Motor neuron (in vitro differentiated cells): ENCODE measurements around the gene LSP1. TPM values are rescaled to one million over a fixed set of nuclear protein-coding genes. Genes with fewer than 3 reads are reported as not detected.

ENCODE experiments used
- ATAC-seq, 8 experiments: fragments of 200-7000 bp; cut with Tn5 transposase; replicated peaks in 6 of 8; 2 replicates each; pipeline ENCODE4 v1.8.0; 2021; ENCODE audit warnings: mild to moderate bottlenecking in 8 of 8, moderate library complexity in 8 of 8
- H3K27ac ChIP-seq, 2 donors: fragments of 250-450 bp; sonication (Bioruptor Pico); 2 replicates each; pipeline ENCODE4 v1.9.0; 2021; ENCODE audit warnings: antibody characterized with exemption in 2 of 2, mild to moderate bottlenecking in 2 of 2, moderate library complexity in 1 of 2
- H3K4me1 ChIP-seq, 2 donors: fragments of 250-450 bp; sonication (Bioruptor Pico); replicated peaks in 1 of 2; 2 replicates each; pipeline ENCODE4 v1.6.1; 2021; ENCODE audit warnings: antibody characterized with exemption in 2 of 2, mild to moderate bottlenecking in 2 of 2, moderate library complexity in 1 of 2
- H3K4me3 ChIP-seq, 5 donors: fragments of 250-450 bp; sonication (Bioruptor Pico); 2 replicates each; pipeline ENCODE4 v1.9.0; 2021; ENCODE audit warnings: antibody characterized with exemption in 5 of 5, mild to moderate bottlenecking in 5 of 5, moderate library complexity in 4 of 5
- WGBS, 10 experiments: fragments of 450-650 bp; shearing (Covaris generic); methylation state at CpG; one replicate each; pipeline ENCODE4 v1.0.0; 2022; 5-methylcytosine and 5-hydroxymethylcytosine counted together
- in situ Hi-C, 9 experiments: fragments of 400-800 bp; cut with MboI; loops; one replicate each; pipeline ENCODE4 v1.15.0; 2021; ENCODE audit warnings: low sequenced_read_pairs in 9 of 9, low pct_unique_long_range_greater_than_20kb in 2 of 9; ENCODE audit not compliant: unreplicated experiment in 9 of 9
- total RNA-seq, 8 experiments: library from RNA; unstranded; fragments of 300-600 nt; gene quantifications; 2 replicates each; pipeline versions ENCODE4 v1.2.3 to v1.2.4, GENCODE V29; 2022

LSP1 gene
- total RNA-seq, 8 experiments from 2014 or later = 0.05 to 12.9 (median 0.88) TPM

DNA sequence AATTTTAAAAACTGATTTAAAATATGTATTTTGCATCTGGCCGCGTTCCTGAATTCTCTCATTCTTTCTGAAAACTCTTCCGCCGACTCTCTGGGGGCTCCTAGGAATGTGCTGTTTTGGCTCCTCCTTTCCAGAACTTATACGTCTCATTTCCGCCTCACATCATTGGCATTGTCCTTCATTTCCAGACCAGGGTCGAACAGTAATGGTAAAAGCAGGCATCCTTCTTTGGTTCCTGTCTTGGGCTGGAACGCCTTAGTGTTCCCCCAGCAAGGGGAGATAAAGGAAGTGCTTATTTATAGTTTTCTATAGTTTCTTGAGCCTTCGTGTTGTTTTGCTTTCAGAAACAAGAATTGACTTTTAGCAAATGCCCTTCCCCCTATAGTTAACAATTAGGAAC, 55.7 kb downstream of the LSP1 start:
- Histone ChIP-seq H3K4me3 (no peak overlapping the region), H3K27ac (no peak overlapping the region), H3K4me1 (no peaks in the 10 kb centered on the region)
- in situ Hi-C loops = no loop called here
- no peak for ATAC-seq
- WGBS, 10 experiments = 11 to 86% (median 66%) methylated on average over 4 to 9 of the region's 9 CpGs

DNA sequence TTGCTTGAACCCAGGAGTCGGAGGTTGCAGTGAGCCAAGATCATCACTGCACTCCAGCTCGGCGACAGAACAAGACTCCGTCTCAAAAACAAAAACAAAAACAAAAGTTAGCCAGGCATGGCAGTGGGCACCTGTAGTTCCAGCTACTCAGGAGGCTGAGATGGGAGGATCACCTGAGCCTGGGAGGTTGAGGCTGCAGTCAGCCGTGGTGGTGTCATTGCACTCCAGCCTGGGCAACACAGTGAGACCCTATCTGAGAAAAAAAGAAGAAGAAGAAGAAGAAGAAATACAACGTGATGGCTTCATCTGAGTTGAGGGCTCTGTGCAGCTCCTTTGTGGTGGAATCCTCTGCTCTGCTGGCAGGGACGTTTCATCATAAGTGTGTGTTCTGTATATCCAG, 56.6 kb downstream of the LSP1 start:
- no peaks in the 10 kb centered on the region for H3K4me1 ChIP-seq
- 20 to 100% (median 86%) methylated on average over 2 to 7 of the region's 7 CpGs; no CpG with 5 or more reads in 3 of the 10 experiments for WGBS, 10 experiments
- H3K27ac ChIP-seq = no peak overlapping the region
- ATAC-seq = no peak
- in situ Hi-C loops = no loop called here
- no peak overlapping the region for H3K4me3 ChIP-seq

DNA sequence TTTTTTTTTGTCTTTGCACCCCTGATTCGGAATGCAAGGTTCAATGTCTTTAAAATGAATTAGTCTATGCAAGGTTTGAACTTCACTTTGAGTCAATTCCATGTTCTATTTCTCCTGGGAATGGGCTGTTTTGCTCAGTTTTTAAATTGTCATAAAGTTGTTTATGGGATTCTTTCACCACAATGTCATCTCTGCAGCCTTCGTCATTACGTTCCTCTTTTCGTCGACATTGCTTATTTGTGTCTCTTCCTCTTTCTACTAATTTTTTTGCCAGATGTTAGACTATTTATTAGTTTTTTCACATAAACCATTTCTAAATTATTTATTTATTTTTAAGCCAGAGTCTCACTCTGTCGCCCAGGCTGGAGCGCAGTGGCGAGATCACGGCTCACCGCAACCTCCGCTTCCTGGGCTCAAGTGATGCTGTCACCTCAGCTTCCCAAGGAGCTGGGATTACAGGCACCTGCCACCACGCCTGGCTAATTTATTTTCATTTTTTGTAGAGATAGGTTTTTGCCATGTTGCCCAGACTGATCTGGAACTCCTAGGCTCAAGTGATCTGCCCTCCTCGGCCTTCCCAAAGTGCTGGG, 59.5 kb downstream of the LSP1 start:
- in situ Hi-C loops = no loop called here
- Histone ChIP-seq H3K4me3 (no peak overlapping the region), H3K27ac (no peak overlapping the region), H3K4me1 (no peaks in the 10 kb centered on the region)
- 57 to 93% (median 81%) methylated on average over 1 to 13 of the region's 13 CpGs for WGBS, 10 experiments
- ATAC-seq = no peak

DNA sequence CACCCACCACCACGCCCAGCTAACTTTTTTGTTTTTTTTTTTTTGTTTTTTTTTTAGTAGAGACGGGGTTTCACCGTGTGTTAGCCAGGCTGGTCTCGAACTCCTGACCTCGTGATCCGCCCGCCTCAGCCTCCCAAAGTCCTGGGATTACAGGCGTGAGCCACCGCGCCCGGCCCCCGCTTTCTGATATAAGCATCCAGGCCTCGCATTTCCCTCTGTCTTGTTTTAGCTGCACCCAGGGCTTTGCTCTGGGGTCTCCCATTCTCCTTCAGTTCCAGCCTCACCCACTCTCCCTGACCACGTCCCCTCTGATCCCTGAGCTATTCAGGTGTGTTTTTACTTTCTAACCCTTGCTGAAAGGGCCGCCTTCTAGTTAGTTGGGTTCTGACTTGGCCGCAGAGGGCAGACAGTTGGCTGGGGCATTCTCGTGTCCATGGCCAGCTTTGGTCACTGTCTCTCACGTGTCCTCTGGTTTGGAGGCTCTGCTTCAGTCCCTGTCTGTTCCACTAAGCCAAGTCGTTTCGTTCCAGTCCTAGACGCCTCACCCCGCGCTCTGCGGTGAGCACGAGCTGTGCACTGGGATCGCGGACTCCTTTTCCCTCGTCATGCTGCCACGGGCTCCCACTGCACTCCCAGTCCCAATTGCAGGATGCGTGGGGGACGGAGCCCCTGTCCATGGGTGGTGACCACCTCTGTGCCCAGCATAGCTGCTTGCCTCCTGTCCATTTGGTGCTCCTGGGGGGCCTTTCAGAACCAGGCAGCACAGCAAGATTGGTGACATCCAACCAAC, 60.6 kb downstream of the LSP1 start:
- Histone ChIP-seq H3K4me3 (no peak overlapping the region), H3K4me1 (no peaks in the 10 kb centered on the region), H3K27ac (no peak overlapping the region)
- no peak for ATAC-seq
- in situ Hi-C loops = no loop called here
- WGBS, 10 experiments = 77 to 90% (median 84%) methylated on average over 3 to 22 of the region's 31 CpGs; no CpG with 5 or more reads in 1 of the 10 experiments

DNA sequence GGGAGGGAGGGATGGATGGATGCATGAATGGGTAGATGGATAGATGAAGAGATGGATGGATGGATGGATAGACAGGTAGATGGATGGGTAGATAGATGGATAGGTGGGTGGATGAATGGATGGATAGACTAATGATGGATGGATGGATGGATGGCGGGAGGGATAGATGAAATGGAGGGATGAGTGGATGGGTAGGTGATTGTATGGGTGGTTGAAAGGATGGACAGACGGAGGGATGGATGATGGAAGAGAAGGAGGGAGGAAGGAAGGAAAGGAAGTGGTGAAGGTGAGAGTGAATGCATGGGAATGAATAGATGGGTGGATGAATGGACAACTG, 62.9 kb downstream of the LSP1 start:
- in situ Hi-C loops = no loop called here
- no peak overlapping the region for H3K27ac ChIP-seq
- WGBS, 10 experiments = 0 to 82% (median 71%) methylated on average over 1 to 2 of the region's 2 CpGs; no CpG with 5 or more reads in 3 of the 10 experiments
- H3K4me1 ChIP-seq = no peaks in the 10 kb centered on the region
- ATAC-seq = no peak
- H3K4me3 ChIP-seq = no peak overlapping the region

DNA sequence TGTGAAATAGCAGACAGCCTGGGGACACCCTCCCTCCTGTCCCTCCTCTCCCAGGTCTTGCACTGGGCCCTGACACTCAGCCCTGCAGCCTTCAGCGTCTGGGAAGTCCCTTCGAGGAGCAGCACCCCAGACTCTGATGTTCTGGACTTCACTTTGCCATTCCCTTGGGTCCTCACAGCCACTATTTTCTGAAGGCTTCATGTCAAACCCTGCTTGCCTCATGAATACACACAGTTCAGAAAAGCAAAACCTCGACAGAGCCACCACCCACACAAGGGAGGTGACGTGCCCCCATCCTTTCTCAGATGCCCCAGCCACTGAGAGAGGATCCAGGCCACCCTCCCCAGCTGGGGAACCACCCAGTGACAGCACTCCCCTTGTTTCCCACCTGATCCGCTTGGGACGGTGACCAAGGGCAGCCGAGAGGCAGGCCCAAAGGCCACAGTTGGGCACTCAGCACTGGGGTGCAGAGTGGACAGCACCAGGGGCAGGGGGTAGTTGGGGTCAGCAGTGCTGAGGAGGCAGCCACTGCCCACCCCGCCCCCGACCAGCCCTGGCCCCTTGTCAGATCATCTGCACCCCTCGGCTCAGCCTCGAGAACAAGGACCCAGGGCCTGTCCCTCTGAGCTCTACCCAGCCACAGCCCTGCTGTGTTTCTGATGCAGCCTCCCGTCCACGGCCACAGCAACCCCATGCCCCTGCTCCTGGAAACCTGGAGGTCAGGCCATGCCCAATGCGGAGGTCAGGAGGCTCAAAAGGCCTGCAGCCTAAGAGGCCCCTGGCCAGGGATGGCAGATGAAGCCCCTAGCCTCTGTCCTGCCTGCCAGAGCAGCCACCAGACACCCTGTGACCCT, 63.5 kb downstream of the LSP1 start:
- 13 to 67% (median 34%) methylated on average over 2 to 3 of the region's 14 CpGs; no CpG with 5 or more reads in 6 of the 10 experiments for WGBS, 10 experiments

DNA sequence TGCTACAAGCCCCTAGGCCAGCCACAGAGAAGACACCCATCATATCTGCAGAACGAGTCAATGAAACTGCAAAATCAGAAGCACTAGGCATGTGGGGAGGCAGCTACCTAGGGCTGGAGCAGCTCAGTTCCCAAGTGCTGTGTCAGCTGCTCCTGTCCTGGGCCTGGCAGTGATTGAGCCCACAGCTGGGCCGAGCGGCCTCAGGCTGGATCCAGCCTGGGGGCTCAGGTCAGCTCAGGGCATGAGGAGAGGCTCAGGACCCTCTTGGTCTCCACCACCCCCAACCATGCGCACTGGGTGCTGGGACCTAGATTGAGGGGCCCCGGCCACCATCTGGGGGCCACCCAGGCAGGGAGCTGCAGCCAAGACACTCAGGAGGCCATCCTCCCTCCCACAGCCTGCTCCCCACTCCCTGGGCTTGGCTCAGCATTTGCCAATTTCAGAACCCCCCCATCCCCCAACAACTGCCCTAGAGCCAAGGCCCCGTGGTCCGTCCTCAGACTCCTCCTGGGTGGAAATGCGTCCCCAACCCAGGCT, 64.2 kb downstream of the LSP1 start:
- no peaks in the 10 kb centered on the region for H3K4me1 ChIP-seq
- no peak overlapping the region for H3K4me3 ChIP-seq
- in situ Hi-C loops = no loop called here
- 20 to 60% (median 29%) methylated on average over 1 to 3 of the region's 8 CpGs; no CpG with 5 or more reads in 6 of the 10 experiments for WGBS, 10 experiments
- peak in 2 of 8 experiments; percentile 13 to 23 for ATAC-seq
- no peak overlapping the region for H3K27ac ChIP-seq

More for the DNA sequence above, 63.5 kb downstream of the LSP1 start:
- peak in 2 of 8 experiments; percentile 5 to 6 for ATAC-seq
- no peaks in the 10 kb centered on the region for H3K4me1 ChIP-seq
- H3K27ac ChIP-seq = no peak overlapping the region
- H3K4me3 ChIP-seq = no peak overlapping the region
- in situ Hi-C loops = no loop called here

DNA sequence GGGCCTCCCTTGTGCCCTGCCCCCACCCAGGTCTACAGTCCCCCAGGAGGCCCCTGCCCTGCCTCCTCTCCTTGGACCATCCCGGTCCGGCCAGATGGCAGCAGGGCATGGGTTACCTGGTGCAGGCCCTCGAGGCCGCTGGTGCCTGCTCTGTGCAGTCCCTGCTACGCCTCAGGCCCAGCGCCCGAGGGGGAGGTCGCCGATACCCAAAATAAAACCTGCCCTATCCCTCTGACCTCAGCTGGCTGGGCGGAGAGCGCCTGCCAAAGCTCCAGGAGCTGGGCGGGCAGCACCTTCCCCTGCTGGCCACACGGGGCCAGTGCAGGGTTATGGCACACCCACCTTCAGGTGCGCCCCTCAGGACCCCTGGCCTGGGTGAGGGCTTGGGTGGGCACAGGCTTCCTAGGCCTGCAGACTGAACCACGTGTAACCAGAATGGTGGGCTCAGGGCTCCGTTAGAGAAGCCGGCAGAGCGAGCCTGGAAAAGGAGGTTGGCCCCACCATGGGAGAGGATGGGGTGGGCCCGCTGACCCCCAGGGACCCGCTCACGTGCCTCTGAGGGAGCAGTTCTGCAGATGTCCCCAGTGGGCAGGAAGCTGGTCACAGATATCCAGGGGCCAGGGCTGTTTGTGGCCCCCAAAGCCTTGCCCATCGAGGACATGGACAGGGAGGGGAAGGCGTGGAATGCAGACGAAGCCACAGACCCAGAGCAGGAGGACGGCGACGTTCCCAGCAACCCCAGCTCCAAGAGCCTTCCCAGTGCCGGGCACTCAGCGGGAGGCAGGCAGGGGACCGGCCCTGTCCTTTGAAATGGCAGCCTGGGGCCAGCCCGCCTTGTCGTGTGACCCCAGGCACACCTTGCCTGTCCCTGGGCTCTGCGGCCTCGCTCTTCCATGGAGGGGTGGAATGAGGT, 64.9 kb downstream of the LSP1 start:
- H3K4me3 ChIP-seq = no peak overlapping the region
- in situ Hi-C loops = no loop called here
- no peaks in the 10 kb centered on the region for H3K4me1 ChIP-seq
- peak in 3 of 8 experiments; percentile 27 to 54 (median 27) for ATAC-seq
- no peak overlapping the region for H3K27ac ChIP-seq
- WGBS, 10 experiments = 56 to 90% (median 72%) methylated on average over 2 to 13 of the region's 34 CpGs; no CpG with 5 or more reads in 4 of the 10 experiments

DNA sequence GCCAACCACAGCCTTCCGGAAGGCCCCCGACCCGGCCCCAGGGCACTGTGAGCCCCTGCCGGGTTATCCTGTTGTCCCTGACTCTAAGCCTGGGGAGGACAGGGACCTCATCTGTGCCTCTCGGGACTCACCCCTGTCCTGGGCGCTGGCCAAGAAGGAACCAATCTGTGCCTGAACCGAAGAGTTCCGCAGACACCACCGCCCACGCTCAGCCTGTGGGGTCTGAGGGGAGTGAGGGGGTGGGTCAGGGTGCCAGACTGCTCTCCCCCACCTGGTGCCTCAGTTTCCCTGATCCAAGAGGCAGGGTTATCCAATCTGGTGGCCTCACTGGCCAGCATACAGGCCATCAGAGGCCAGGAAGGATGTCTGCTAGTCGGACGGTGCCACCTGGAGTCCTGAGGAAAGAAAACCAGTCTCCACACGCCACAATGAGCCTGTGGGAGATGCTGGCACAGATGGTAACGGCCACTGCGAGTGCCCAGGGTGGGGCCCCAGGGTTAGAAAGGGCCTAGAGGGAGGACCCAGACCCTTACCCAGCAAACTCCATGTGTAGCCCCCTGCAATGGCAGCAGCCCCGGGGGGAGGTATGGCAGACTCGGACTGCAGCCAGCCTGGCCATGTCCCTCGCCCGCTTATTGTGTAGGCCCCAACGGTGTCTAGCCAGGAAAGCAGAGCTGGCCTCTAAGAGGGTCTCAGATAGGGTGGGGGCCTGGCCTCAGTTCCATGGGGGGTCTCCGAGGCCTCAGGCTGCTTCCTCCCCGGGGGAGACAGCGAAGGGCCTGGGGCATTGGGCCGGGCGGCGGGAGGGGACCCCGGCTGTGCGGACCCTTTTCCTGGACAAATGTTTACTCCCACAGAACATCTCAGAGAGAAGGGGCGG, 65.8 kb downstream of the LSP1 start:
- Histone ChIP-seq H3K4me1 (no peaks in the 10 kb centered on the region), H3K4me3 (no peak overlapping the region), H3K27ac (no peak overlapping the region)
- in situ Hi-C loops = no loop called here
- WGBS, 10 experiments = 80 to 96% (median 90%) methylated on average over 1 to 8 of the region's 29 CpGs; no CpG with 5 or more reads in 5 of the 10 experiments
- ATAC-seq = no peak

DNA sequence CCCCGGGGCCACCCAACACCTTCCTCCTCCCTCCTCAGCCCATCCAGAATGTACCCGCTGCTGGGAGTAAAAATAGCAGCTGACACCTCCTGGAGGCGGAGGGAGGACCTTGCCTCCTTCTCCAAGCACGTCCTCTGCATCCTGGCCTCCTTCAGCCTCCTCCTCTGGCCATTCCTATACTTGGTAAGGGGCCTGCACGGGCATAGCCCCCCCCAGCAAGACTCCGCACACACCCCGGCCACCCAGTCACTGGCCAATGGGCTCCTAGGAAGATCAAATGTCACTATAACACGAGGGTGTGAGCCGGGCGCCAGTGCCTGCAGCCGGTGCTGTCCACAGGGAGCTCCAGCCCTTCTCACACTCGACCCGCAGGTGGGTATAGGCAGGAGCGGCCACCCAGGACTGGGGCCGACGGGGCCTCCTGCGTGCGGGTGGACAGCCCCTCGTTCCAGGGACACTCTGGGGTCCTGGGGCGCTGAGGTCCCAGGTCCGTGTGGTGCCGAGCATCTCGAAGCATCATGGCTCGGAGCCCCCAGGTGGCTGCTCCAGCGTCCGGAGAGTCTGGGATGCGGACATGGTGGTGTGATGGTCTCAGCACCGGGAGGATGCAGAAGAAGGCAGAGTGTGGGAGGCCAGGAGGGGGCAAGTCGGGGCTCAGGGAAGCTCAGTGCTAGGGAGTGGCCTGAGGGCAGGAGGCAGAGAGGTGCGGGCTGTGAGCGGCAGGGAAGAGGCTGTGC, 66.7 kb downstream of the LSP1 start, which contains the start of gene TNNT3:
TSS of gene TNNT3 (plus strand) at position 313 of the 737 bp plus-strand sequence. CDS start 3,172 bp downstream, outside the sequence.
- 75 to 93% (median 78%) methylated on average over 4 to 17 of the region's 31 CpGs; no CpG with 5 or more reads in 7 of the 10 experiments for WGBS, 10 experiments
- Histone ChIP-seq H3K4me3 (no peak within 1 kb of the TSS), H3K27ac (no peak within 1 kb of the TSS), H3K4me1 (no peaks in the 10 kb centered on the region)
- ATAC-seq = no peak
- in situ Hi-C loops = no loop called here
